Choroid plexus epithelial cell (primary cell): ENCODE results near the gene IL27RA.

Experiments
- DNase-seq: peaks from one replicate; pipeline ENCODE4 v3.0.0-alpha.2; 2010; ENCODE audit warnings: low read depth
- H3K4me3 ChIP-seq: 2 replicates; pipeline ENCODE4 v1.5.1; 2011; ENCODE audit warnings: low read depth, mild to moderate bottlenecking, control low read depth, low read length, moderate library complexity
- TF ChIP-seq, protein P1 (sequence below): conservative IDR thresholded peaks from 2 replicates; pipeline ENCODE4 v1.5.1; 2011; ENCODE audit warnings: low read depth, mild to moderate bottlenecking, control low read depth, inconsistent platforms, low read length, moderate library complexity

Gene IL27RA

DNA sequence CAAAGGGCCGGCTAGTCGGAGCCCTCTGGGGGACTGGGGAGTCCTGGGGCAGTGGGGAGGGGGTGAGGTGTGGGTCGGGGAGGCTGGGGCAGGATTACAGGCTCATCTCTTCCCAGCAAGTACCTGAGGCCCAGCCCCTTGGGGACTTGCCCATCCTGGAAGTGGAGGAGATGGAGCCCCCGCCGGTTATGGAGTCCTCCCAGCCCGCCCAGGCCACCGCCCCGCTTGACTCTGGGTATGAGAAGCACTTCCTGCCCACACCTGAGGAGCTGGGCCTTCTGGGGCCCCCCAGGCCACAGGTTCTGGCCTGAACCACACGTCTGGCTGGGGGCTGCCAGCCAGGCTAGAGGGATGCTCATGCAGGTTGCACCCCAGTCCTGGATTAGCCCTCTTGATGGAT, 20.4 kb downstream of the IL27RA start:
- no peak overlapping the region for H3K4me3 ChIP-seq
- no peak for DNase-seq
- TF ChIP-seq, protein P1, sequence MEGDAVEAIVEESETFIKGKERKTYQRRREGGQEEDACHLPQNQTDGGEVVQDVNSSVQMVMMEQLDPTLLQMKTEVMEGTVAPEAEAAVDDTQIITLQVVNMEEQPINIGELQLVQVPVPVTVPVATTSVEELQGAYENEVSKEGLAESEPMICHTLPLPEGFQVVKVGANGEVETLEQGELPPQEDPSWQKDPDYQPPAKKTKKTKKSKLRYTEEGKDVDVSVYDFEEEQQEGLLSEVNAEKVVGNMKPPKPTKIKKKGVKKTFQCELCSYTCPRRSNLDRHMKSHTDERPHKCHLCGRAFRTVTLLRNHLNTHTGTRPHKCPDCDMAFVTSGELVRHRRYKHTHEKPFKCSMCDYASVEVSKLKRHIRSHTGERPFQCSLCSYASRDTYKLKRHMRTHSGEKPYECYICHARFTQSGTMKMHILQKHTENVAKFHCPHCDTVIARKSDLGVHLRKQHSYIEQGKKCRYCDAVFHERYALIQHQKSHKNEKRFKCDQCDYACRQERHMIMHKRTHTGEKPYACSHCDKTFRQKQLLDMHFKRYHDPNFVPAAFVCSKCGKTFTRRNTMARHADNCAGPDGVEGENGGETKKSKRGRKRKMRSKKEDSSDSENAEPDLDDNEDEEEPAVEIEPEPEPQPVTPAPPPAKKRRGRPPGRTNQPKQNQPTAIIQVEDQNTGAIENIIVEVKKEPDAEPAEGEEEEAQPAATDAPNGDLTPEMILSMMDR = no peak

DNA sequence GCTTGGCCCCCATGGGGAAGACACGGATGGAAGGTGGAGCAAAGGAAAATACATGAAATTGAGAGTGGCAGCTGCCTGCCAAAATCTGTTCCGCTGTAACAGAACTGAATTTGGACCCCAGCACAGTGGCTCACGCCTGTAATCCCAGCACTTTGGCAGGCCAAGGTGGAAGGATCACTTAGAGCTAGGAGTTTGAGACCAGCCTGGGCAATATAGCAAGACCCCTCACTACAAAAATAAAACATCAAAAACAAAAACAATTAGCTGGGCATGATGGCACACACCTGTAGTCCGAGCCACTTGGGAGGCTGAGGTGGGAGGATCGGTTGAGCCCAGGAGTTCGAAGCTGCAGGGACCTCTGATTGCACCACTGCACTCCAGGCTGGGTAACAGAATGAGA, 20.9 kb downstream of the IL27RA start:
- no peak overlapping the region for H3K4me3 ChIP-seq
- DNase-seq = no peak
- TF ChIP-seq, protein P1 = no peak

DNA sequence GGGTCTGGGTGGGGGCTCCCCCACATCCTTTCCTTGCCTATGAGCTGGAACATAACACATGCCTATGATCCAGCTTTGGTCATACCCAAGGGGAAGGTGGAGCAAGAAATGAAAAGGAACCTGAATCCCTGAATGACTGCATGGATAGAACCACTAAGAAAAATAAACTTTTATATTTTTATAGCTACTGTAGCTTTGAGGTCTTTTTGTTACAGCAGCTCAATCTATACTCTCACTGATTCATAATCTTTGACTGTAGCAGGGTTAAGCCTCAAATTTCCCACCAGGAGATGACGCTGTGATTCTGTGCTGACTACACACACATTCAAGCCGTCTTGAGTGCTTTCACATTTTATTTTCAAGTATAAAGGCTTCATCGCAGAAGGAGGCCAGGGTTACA, 21.5 kb downstream of the IL27RA start:
- H3K4me3 ChIP-seq = no peak overlapping the region
- DNase-seq = no peak
- TF ChIP-seq, protein P1 = no peak

DNA sequence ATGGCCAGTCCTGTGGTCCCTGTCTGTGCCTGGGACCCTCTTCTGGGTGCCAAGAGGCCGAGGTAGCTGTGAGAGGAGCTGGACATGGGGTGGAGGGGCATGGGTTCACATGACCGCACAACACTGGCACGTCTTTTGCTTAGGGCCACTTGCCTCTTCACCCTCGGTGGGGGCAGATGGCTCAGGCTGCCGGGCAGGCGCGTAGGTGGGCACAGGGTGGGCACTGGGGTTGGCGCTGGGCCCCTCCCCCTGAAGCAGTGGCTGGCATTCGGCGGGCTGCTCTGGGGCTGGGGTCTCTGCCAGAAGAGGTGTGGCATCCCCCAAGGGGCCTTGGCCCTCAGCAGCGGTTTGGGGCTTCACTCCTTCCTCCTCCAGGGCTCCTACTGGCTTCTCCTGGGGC, 21.9 kb downstream of the IL27RA start:
- TF ChIP-seq, protein P1 = no peak
- no peak for DNase-seq
- H3K4me3 ChIP-seq = no peak overlapping the region

DNA sequence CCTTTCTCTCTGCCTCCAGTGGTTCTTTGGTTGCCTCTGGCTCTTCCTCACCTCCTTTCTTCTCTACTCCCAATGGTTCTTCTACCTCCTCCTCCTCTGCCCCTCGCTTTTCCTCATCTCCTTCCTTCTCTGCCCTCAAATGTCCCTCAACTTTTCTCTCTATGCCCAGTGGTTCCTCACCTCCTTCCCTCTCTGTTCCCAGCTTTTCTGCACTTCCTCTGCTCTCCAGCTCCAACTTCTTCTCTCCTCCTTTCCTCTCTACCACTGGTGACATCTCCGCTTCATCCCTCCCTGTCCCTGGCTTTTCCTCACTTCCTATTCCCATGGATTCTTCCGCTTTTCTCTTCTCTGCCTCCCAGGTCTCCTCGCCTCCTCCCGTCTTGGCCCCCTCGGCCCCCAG, 22.5 kb downstream of the IL27RA start:
- DNase-seq = no peak
- no peak overlapping the region for H3K4me3 ChIP-seq
- TF ChIP-seq, protein P1 = no peak

DNA sequence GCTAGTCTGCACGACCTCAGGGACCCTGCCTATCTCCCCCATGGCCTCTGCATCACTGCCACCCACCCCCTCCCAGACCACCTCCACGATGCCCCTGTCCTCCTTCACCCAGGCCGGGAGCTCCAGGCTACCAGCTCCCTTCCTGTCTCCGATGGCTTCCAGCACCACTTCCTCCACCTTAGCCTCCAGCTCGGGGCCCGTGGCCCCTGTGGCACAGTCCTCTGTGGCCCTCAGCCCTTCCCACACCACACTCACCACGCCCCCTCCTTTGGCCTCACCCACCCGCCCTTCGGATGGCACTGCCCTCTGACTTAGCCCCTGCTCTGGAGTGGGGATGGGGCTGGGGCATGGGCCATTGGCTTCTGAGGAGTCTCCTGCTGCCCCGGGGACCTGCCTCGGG, 23.2 kb downstream of the IL27RA start:
- TF ChIP-seq, protein P1 = no peak

DNA sequence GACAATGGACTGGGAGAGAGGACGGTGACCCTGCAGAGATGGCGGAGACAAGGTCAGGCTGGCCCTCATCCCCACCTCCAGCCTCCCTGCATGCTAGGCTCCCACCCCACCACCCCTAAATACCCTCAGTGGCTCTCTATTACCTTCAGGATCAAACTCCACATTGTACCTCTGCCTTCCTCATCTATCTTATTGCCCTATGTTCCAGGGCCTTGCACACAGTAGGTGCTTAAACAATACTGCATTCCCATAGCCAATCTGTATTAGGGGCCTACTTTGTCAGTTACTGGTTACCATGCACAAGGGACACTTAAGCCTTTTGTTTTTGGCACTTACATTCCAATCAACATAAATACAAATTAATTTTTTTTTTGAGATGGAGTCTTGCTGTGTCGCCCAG, 23.8 kb downstream of the IL27RA start:
- no peak for DNase-seq

More for the DNA sequence above, 23.2 kb downstream of the IL27RA start:
- H3K4me3 ChIP-seq = no peak overlapping the region
- no peak for DNase-seq

More for the DNA sequence above, 23.8 kb downstream of the IL27RA start:
- H3K4me3 ChIP-seq = no peak overlapping the region
- TF ChIP-seq, protein P1 = no peak
